Lung (tissue), 12 donors: ENCODE results near the gene COL8A2. TPM values are rescaled to one million over a fixed set of nuclear protein-coding genes. Genes with fewer than 3 reads are reported as not detected.

Experiments
- ATAC-seq: fragments of 200-7000 bp; cut with Tn5 transposase; one replicate; pipeline ENCODE4 v1.9.1; 2020; ENCODE audit warnings: moderate number of reproducible peaks; ENCODE audit not compliant: insufficient read depth, low FRiP score
- DNase-seq, 3 donors: peaks; one replicate each; pipeline ENCODE4 v3.0.0-alpha.2; 2013 to 2017
- H3K27ac ChIP-seq, 2 donors: one replicate each; pipeline ENCODE4 v1.5.1; 2013; ENCODE audit warnings: mild to moderate bottlenecking in 2 of 2, moderate library complexity in 2 of 2, control low read depth in 1 of 2, inconsistent platforms in 1 of 2, low read depth in 1 of 2, low read length in 1 of 2
- H3K27me3 ChIP-seq, 3 donors: one replicate each; pipeline ENCODE4 v1.5.1; 2013; ENCODE audit warnings: low read length in 2 of 3; ENCODE audit not compliant: control insufficient read depth in 3 of 3, insufficient read depth in 3 of 3
- H3K36me3 ChIP-seq, 4 donors: one replicate each; pipeline ENCODE4 v1.5.1; 2013; ENCODE audit warnings: low read length in 4 of 4, mild to moderate bottlenecking in 1 of 4, moderate library complexity in 1 of 4; ENCODE audit not compliant: control insufficient read depth in 4 of 4, insufficient read depth in 4 of 4
- H3K4me1 ChIP-seq, 5 donors: one replicate each; pipeline ENCODE4 v1.5.1; 2013; ENCODE audit warnings: low read length in 5 of 5, mild to moderate bottlenecking in 2 of 5, moderate library complexity in 1 of 5; ENCODE audit not compliant: control insufficient read depth in 5 of 5, insufficient read depth in 5 of 5
- H3K4me3 ChIP-seq: one replicate; pipeline ENCODE4 v1.5.1; 2013; ENCODE audit warnings: mild to moderate bottlenecking, control low read depth, moderate library complexity
- H3K9ac ChIP-seq, 2 donors: one replicate each; pipeline ENCODE4 v1.5.1; 2013; ENCODE audit warnings: low read length in 2 of 2, control low read depth in 1 of 2; ENCODE audit not compliant: insufficient read depth in 1 of 2
- H3K9me3 ChIP-seq, 4 donors: one replicate each; pipeline ENCODE4 v1.5.1; 2013; ENCODE audit warnings: low read length in 3 of 4, mild to moderate bottlenecking in 1 of 4, moderate library complexity in 1 of 4; ENCODE audit not compliant: control insufficient read depth in 4 of 4, insufficient read depth in 3 of 4
- WGBS, 2 donors: extraction: QIAGEN DNeasy Blood & Tissue Kit; methylation state at CpG; one replicate each; pipeline ENCODE4 v1.1.7; 2013; 5-methylcytosine and 5-hydroxymethylcytosine counted together
- polyA plus RNA-seq, 2 donors: library from polyadenylated mRNA; stranded (reverse); fragments of 200-250 nt; gene quantifications; one replicate each; pipeline ENCODE4 v1.2.1, GENCODE V29; 2013
- total RNA-seq, 2 donors: library from RNA; depleted of rRNA in 1 of 2; stranded (reverse); fragments of >200 nt in 1 of 2; gene quantifications; one replicate each; pipeline ENCODE4 v1.2.1, GENCODE V29; 2014 to 2021
- TF ChIP-seq, protein P1 (sequence below): IDR thresholded peaks from 2 replicates; pipeline ENCODE4 v1.5.1; 2012; ENCODE audit warnings: mild to moderate bottlenecking; ENCODE audit errors: control extremely low read depth, extremely low read depth
- donor health status: control.
- donor health status: control.
- donor health status: Bipolar disorder and iron deficiency.
- donor health status: healthy.
- donor health status: DM: yes; HTN: yes; CAD: no.

COL8A2 gene
- total and polyA plus RNA-seq, 4 donors, result 2.0 to 6.0 (median 3.3) TPM

DNA sequence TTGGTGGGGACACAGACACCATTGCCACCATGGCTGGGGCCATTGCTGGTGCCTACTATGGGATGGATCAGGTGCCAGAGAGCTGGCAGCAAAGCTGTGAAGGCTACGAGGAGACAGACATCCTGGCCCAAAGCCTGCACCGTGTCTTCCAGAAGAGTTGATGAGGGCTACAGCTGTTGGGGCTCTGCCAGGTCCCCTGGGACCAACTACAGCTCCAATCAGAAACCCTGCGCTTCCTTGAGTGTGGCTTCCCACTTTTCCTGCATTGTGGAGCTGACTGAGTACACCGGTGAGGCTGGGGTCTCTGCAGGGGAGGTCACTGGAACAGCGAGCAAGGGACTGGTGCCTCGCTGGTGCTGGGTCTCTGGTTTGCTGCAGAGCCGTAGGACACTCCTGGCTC lies 31.8 kb downstream of the COL8A2 start:
- TF ChIP-seq, protein P1, sequence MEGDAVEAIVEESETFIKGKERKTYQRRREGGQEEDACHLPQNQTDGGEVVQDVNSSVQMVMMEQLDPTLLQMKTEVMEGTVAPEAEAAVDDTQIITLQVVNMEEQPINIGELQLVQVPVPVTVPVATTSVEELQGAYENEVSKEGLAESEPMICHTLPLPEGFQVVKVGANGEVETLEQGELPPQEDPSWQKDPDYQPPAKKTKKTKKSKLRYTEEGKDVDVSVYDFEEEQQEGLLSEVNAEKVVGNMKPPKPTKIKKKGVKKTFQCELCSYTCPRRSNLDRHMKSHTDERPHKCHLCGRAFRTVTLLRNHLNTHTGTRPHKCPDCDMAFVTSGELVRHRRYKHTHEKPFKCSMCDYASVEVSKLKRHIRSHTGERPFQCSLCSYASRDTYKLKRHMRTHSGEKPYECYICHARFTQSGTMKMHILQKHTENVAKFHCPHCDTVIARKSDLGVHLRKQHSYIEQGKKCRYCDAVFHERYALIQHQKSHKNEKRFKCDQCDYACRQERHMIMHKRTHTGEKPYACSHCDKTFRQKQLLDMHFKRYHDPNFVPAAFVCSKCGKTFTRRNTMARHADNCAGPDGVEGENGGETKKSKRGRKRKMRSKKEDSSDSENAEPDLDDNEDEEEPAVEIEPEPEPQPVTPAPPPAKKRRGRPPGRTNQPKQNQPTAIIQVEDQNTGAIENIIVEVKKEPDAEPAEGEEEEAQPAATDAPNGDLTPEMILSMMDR, result no peak
- Histone ChIP-seq H3K27me3 (no peaks in the 10 kb centered on the region), H3K4me3 (no peak overlapping the region), H3K36me3 (peaks cover 3 to 50% (median 29%) of the 10 kb centered on the region in 4 donors), H3K9ac (no peak overlapping the region), H3K9me3 (no peaks in the 10 kb centered on the region), H3K27ac (no peak overlapping the region), H3K4me1 (peaks cover 4 to 14% (median 7%) of the 10 kb centered on the region in 5 donors)
- no peak for DNase-seq
- 90 to 91% methylated on average over 7 of the region's 7 CpGs for WGBS, 2 donors
- no peak for ATAC-seq

- peaks cover 3 to 50% (median 29%) of the 10 kb centered on the region in 4 donors for H3K36me3 ChIP-seq
- no peaks in the 10 kb centered on the region for H3K27me3 ChIP-seq
- peaks cover 4 to 17% (median 7%) of the 10 kb centered on the region in 5 donors for H3K4me1 ChIP-seq
- 95 to 97% methylated on average over 9 of the region's 9 CpGs for WGBS, 2 donors
- DNase-seq, result no peak
- H3K4me3 ChIP-seq, result no peak overlapping the region
- TF ChIP-seq, protein P1, result no peak
- H3K27ac ChIP-seq, result no peak overlapping the region
- no peaks in the 10 kb centered on the region for H3K9me3 ChIP-seq
- no peak overlapping the region for H3K9ac ChIP-seq
- ATAC-seq, result no peak
These were observed 32.2 kb downstream of the COL8A2 start for GRCh38 chr1:36092798-36093185.

DNA sequence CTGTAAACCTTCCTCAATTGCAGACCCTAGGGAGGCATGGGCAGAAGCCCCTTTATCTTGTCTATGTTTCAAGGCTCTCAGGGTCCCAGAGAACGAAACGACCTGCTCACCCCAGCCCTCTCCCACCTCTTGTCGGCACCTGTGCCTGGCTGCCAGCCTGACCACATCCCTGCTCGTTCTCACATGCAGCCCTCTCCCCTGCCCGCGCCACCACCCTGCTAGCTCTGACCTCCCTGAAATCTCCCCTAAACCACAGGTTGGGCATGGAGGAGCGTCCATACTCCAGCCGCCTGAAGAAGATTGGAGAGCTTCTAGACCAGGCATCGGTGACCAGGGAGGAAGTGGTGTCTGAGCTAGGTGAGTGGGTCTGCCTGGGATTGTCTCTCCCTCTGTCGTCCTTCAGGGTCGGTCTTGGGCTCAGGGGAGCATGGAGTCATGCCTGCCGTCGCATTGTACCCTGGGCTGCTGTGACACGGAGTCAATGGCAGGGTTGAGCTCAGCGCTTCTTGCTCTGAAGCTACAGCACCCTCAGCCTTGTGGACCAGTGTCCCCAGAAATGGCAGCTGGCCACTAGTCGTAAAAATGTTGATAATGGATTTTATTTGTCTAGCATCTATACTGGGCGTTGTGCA lies 32.7 kb downstream of the COL8A2 start:
- 95 to 96% methylated on average over 17 of the region's 17 CpGs for WGBS, 2 donors
- H3K36me3 ChIP-seq, result peaks cover 3 to 50% (median 29%) of the 10 kb centered on the region in 4 donors
- H3K9me3 ChIP-seq, result no peaks in the 10 kb centered on the region
- TF ChIP-seq, protein P1, result no peak
- H3K27ac ChIP-seq, result no peak overlapping the region
- ATAC-seq (no peak), DNase-seq (no peak)
- H3K4me3 ChIP-seq, result no peak overlapping the region
- H3K27me3 ChIP-seq, result no peaks in the 10 kb centered on the region
- H3K9ac ChIP-seq, result no peak overlapping the region
- peaks cover 4 to 17% (median 7%) of the 10 kb centered on the region in 5 donors for H3K4me1 ChIP-seq

GRCh38 chr1:36091698-36092097 lies 33.3 kb downstream of the COL8A2 start:
- H3K9ac ChIP-seq, result no peak overlapping the region
- TF ChIP-seq, protein P1, result no peak
- H3K36me3 ChIP-seq, result peaks cover 3 to 50% (median 29%) of the 10 kb centered on the region in 4 donors
- peaks cover 4 to 17% (median 7%) of the 10 kb centered on the region in 5 donors for H3K4me1 ChIP-seq
- DNase-seq (no peak), ATAC-seq (no peak)
- no peaks in the 10 kb centered on the region for H3K9me3 ChIP-seq
- WGBS, 2 donors, result 94 to 99% methylated on average over 13 of the region's 13 CpGs
- H3K27me3 ChIP-seq, result no peaks in the 10 kb centered on the region
- H3K27ac ChIP-seq, result no peak overlapping the region
- no peak overlapping the region for H3K4me3 ChIP-seq
